ENCODE measurements around the gene MAP2K2. TPM values are rescaled to one million over a fixed set of nuclear protein-coding genes. Genes with fewer than 3 reads are reported as not detected.
A peak's percentile ranks its signal among the peaks of the same experiment; 100 is the strongest.

Gene MAP2K2
- total RNA-seq, 1 donor from 2014 or later = 114 TPM

DNA sequence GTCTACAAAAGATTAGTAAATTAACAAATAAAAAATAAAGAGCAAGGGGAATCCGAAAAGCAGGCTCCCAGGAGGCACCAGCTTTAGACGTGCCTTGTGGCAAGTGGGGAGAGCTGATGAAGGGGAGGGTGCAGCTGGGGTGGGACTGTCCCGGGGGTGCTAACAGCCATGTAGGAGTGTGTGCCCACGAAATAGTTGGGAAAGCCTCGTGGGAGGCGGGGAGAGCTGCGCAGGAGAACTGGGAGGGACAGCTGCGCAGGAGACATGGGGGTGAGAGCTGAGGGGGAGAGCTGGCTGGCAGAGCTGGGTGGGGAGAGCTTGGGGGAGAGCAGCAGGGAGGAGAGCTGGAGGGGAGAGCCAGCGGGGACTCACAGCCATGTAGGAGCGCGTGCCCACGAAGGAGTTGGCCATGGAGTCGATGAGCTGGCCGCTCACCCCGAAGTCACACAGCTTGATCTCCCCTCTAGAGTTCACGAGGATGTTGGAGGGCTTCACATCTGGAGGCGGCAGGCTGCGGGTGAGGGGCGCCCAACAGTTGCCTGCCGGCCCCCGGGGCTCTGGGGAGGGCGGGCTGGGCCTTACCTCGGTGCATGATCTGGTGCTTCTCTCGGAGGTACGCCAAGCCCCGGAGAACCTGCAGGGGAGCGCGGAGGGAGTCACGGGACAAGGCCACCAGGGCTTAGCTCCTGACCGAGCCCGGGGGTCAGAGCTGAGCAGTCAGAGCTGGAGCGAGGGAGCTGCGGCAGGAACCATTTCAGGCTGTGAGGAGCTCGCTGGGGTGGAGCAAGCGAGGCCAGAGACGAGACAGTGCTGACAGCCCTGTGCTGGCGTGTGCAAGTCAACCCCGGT is 23.1 kb downstream of the MAP2K2 start:
- H3K36me3 ChIP-seq (ENCODE audit: control insufficient read depth in 3 of 3, insufficient read depth in 3 of 3, low read length in 3 of 3) = peaks cover 30 to 45% (median 36%) of the 10 kb centered on the region in 3 donors
- no peaks in the 10 kb centered on the region for H3K9me3 ChIP-seq (ENCODE audit: control insufficient read depth in 3 of 3, low read length in 3 of 3)

GRCh38 chr19:4099041-4099764 is 24.7 kb downstream of the MAP2K2 start:
- peak overlapping the region in 1 of 3 donors; percentile 58 for H3K9ac ChIP-seq (ENCODE audit: low read depth in 1 of 3, low read length in 3 of 3)
- peaks cover 25 to 35% (median 35%) of the 10 kb centered on the region in 3 donors for H3K36me3 ChIP-seq (ENCODE audit: control insufficient read depth in 3 of 3, insufficient read depth in 3 of 3, low read length in 3 of 3)
- no peak overlapping the region for H3K4me3 ChIP-seq (ENCODE audit: low read length in 3 of 3)
- peaks cover 14 to 31% (median 23%) of the 10 kb centered on the region in 3 donors for H3K4me1 ChIP-seq (ENCODE audit: control insufficient read depth in 3 of 3, insufficient read depth in 3 of 3, low read length in 3 of 3)
- H3K9me3 ChIP-seq (ENCODE audit: control insufficient read depth in 3 of 3, low read length in 3 of 3) = no peaks in the 10 kb centered on the region
- H3K27me3 ChIP-seq (ENCODE audit: control insufficient read depth in 3 of 3, insufficient read depth in 3 of 3, low read length in 3 of 3) = no peaks in the 10 kb centered on the region
- H3K27ac ChIP-seq (ENCODE audit: low read depth, low read length) = no peak overlapping the region

More for the DNA sequence above, 23.1 kb downstream of the MAP2K2 start:
- H3K27ac ChIP-seq (ENCODE audit: low read depth, low read length) = no peak overlapping the region
- no peaks in the 10 kb centered on the region for H3K27me3 ChIP-seq (ENCODE audit: control insufficient read depth in 3 of 3, insufficient read depth in 3 of 3, low read length in 3 of 3)
- no peak overlapping the region for H3K4me3 ChIP-seq (ENCODE audit: low read length in 3 of 3)
- no peak overlapping the region for H3K9ac ChIP-seq (ENCODE audit: low read depth in 1 of 3, low read length in 3 of 3)
- peaks cover 14 to 31% (median 23%) of the 10 kb centered on the region in 3 donors for H3K4me1 ChIP-seq (ENCODE audit: control insufficient read depth in 3 of 3, insufficient read depth in 3 of 3, low read length in 3 of 3)

DNA sequence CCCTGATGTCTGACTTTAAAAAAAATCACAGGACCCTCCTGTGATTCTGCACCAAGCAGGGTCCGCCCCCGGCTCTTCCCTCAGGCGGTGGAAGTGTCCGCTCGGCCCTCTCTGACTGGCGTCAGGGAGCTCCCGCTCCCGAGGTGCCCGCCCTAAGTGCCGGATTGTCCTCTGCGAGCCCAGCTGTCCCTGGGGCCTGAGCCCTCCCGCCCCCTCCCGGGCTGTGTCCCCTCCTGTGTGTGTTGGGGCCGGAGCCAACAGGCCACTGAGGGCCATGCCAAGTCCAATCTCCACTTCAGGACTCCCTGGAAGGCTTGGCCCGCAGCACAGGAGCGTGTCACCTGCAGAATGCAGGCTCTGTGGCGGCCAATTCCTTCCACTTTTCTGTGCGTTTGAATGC is 25.4 kb downstream of the MAP2K2 start:
- H3K9ac ChIP-seq (ENCODE audit: low read depth in 1 of 3, low read length in 3 of 3) = peak overlapping the region in 1 of 3 donors; percentile 58
- H3K4me3 ChIP-seq (ENCODE audit: low read length in 3 of 3) = no peak overlapping the region
- peaks cover 31 to 37% (median 36%) of the 10 kb centered on the region in 3 donors for H3K36me3 ChIP-seq (ENCODE audit: control insufficient read depth in 3 of 3, insufficient read depth in 3 of 3, low read length in 3 of 3)
- peaks cover 14 to 31% (median 23%) of the 10 kb centered on the region in 3 donors for H3K4me1 ChIP-seq (ENCODE audit: control insufficient read depth in 3 of 3, insufficient read depth in 3 of 3, low read length in 3 of 3)
- no peaks in the 10 kb centered on the region for H3K27me3 ChIP-seq (ENCODE audit: control insufficient read depth in 3 of 3, insufficient read depth in 3 of 3, low read length in 3 of 3)
- H3K27ac ChIP-seq (ENCODE audit: low read depth, low read length) = peak overlapping the region; percentile 68
- H3K9me3 ChIP-seq (ENCODE audit: control insufficient read depth in 3 of 3, low read length in 3 of 3) = no peaks in the 10 kb centered on the region

- peaks cover 31 to 35% (median 32%) of the 10 kb centered on the region in 3 donors for H3K36me3 ChIP-seq (ENCODE audit: control insufficient read depth in 3 of 3, insufficient read depth in 3 of 3, low read length in 3 of 3)
Measured at GRCh38 chr19:4097501-4097900, 26.4 kb downstream of the MAP2K2 start.

GRCh38 chr19:4096049-4096892 is 27.7 kb downstream of the MAP2K2 start:
- Histone ChIP-seq H3K36me3 (ENCODE audit: control insufficient read depth in 3 of 3, insufficient read depth in 3 of 3, low read length in 3 of 3) (peaks cover 25% of the 10 kb centered on the region in 3 donors), H3K4me3 (ENCODE audit: low read length in 3 of 3) (no peak overlapping the region), H3K4me1 (ENCODE audit: control insufficient read depth in 3 of 3, insufficient read depth in 3 of 3, low read length in 3 of 3) (peaks cover 14 to 31% (median 23%) of the 10 kb centered on the region in 3 donors), H3K9ac (ENCODE audit: low read depth in 1 of 3, low read length in 3 of 3) (no peak overlapping the region), H3K27me3 (ENCODE audit: control insufficient read depth in 3 of 3, insufficient read depth in 3 of 3, low read length in 3 of 3) (no peaks in the 10 kb centered on the region), H3K27ac (ENCODE audit: low read depth, low read length) (no peak overlapping the region), H3K9me3 (ENCODE audit: control insufficient read depth in 3 of 3, low read length in 3 of 3) (no peaks in the 10 kb centered on the region)

More at GRCh38 chr19:4097501-4097900, 26.4 kb downstream of the MAP2K2 start:
- Histone ChIP-seq H3K4me3 (ENCODE audit: low read length in 3 of 3) (no peak overlapping the region), H3K4me1 (ENCODE audit: control insufficient read depth in 3 of 3, insufficient read depth in 3 of 3, low read length in 3 of 3) (peaks cover 14 to 31% (median 23%) of the 10 kb centered on the region in 3 donors), H3K9me3 (ENCODE audit: control insufficient read depth in 3 of 3, low read length in 3 of 3) (no peaks in the 10 kb centered on the region), H3K27me3 (ENCODE audit: control insufficient read depth in 3 of 3, insufficient read depth in 3 of 3, low read length in 3 of 3) (no peaks in the 10 kb centered on the region), H3K27ac (ENCODE audit: low read depth, low read length) (peak overlapping the region; percentile 68), H3K9ac (ENCODE audit: low read depth in 1 of 3, low read length in 3 of 3) (peak overlapping the region in 1 of 3 donors; percentile 58)

- Histone ChIP-seq H3K36me3 (ENCODE audit: control insufficient read depth in 3 of 3, insufficient read depth in 3 of 3, low read length in 3 of 3) (peaks cover 20 to 26% (median 25%) of the 10 kb centered on the region in 3 donors), H3K27ac (ENCODE audit: low read depth, low read length) (no peak overlapping the region), H3K9ac (ENCODE audit: low read depth in 1 of 3, low read length in 3 of 3) (no peak overlapping the region), H3K4me3 (ENCODE audit: low read length in 3 of 3) (no peak overlapping the region), H3K9me3 (ENCODE audit: control insufficient read depth in 3 of 3, low read length in 3 of 3) (no peaks in the 10 kb centered on the region), H3K27me3 (ENCODE audit: control insufficient read depth in 3 of 3, insufficient read depth in 3 of 3, low read length in 3 of 3) (no peaks in the 10 kb centered on the region), H3K4me1 (ENCODE audit: control insufficient read depth in 3 of 3, insufficient read depth in 3 of 3, low read length in 3 of 3) (peaks cover 14 to 31% (median 23%) of the 10 kb centered on the region in 3 donors)
Measured at GRCh38 chr19:4095488-4095844, 28.5 kb downstream of the MAP2K2 start.

GRCh38 chr19:4094761-4095487 is 29.0 kb downstream of the MAP2K2 start:
- Histone ChIP-seq H3K9me3 (ENCODE audit: control insufficient read depth in 3 of 3, low read length in 3 of 3) (no peaks in the 10 kb centered on the region), H3K27me3 (ENCODE audit: control insufficient read depth in 3 of 3, insufficient read depth in 3 of 3, low read length in 3 of 3) (no peaks in the 10 kb centered on the region), H3K9ac (ENCODE audit: low read depth in 1 of 3, low read length in 3 of 3) (no peak overlapping the region), H3K27ac (ENCODE audit: low read depth, low read length) (no peak overlapping the region), H3K36me3 (ENCODE audit: control insufficient read depth in 3 of 3, insufficient read depth in 3 of 3, low read length in 3 of 3) (peaks cover 18 to 29% (median 27%) of the 10 kb centered on the region in 3 donors), H3K4me3 (ENCODE audit: low read length in 3 of 3) (no peak overlapping the region), H3K4me1 (ENCODE audit: control insufficient read depth in 3 of 3, insufficient read depth in 3 of 3, low read length in 3 of 3) (peaks cover 14 to 31% (median 23%) of the 10 kb centered on the region in 3 donors)

- Histone ChIP-seq H3K4me1 (ENCODE audit: control insufficient read depth in 3 of 3, insufficient read depth in 3 of 3, low read length in 3 of 3) (peaks cover 14 to 29% (median 23%) of the 10 kb centered on the region in 3 donors), H3K4me3 (ENCODE audit: low read length in 3 of 3) (no peak overlapping the region), H3K27ac (ENCODE audit: low read depth, low read length) (no peak overlapping the region), H3K36me3 (ENCODE audit: control insufficient read depth in 3 of 3, insufficient read depth in 3 of 3, low read length in 3 of 3) (peaks cover 18 to 33% (median 32%) of the 10 kb centered on the region in 3 donors), H3K9me3 (ENCODE audit: control insufficient read depth in 3 of 3, low read length in 3 of 3) (no peaks in the 10 kb centered on the region), H3K27me3 (ENCODE audit: control insufficient read depth in 3 of 3, insufficient read depth in 3 of 3, low read length in 3 of 3) (no peaks in the 10 kb centered on the region), H3K9ac (ENCODE audit: low read depth in 1 of 3, low read length in 3 of 3) (no peak overlapping the region)
Measured at GRCh38 chr19:4094291-4094690, 29.6 kb downstream of the MAP2K2 start.

DNA sequence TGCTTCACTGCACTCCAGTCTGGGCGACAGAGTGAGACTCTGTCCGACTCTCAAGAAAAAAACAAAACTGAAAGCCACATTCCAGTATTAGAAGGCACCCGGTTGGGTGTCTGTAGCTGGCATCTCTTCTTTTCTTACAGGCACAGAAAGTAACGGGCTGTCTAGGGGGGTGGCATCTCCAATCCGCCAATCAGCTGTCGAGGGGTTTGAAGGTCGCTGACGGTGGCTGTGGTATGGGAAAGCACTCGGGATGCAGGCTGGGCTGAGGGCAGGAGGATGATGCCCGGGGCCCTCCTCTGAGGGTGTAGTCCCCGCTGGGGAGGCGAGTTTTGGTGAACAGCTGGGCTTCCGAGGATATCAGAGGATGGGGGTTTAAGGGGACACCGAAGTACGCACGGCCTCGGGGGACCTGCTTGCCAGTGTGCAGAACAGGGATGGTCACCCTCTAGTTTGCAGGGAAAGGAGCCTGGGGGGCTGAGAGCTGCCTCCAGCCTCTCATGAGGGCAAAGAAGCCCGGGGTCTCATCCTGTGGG is 30.2 kb downstream of the MAP2K2 start:
- no peaks in the 10 kb centered on the region for H3K9me3 ChIP-seq (ENCODE audit: control insufficient read depth in 3 of 3, low read length in 3 of 3)
- H3K9ac ChIP-seq (ENCODE audit: low read depth in 1 of 3, low read length in 3 of 3) = no peak overlapping the region
- H3K27ac ChIP-seq (ENCODE audit: low read depth, low read length) = no peak overlapping the region
- H3K4me3 ChIP-seq (ENCODE audit: low read length in 3 of 3) = no peak overlapping the region
- H3K36me3 ChIP-seq (ENCODE audit: control insufficient read depth in 3 of 3, insufficient read depth in 3 of 3, low read length in 3 of 3) = peaks cover 18 to 34% (median 33%) of the 10 kb centered on the region in 3 donors
- peaks cover 14 to 23% (median 20%) of the 10 kb centered on the region in 3 donors for H3K4me1 ChIP-seq (ENCODE audit: control insufficient read depth in 3 of 3, insufficient read depth in 3 of 3, low read length in 3 of 3)
- no peaks in the 10 kb centered on the region for H3K27me3 ChIP-seq (ENCODE audit: control insufficient read depth in 3 of 3, insufficient read depth in 3 of 3, low read length in 3 of 3)

All from skeletal muscle tissue (tissue), 4 donors.